Measurements from ENCODE around the gene SCO2.
"Not testable (repeated sequence)": the region's sequence is repeated elsewhere in the genome, so short reads cannot be mapped to it uniquely, and the experiment has no call there.

The SCO2 gene

GRCh38 chr22:50551160-50551752 lies 25.9 kb upstream of the SCO2 start:
- no peak for DNase-seq (ENCODE audit: low read depth)

DNA sequence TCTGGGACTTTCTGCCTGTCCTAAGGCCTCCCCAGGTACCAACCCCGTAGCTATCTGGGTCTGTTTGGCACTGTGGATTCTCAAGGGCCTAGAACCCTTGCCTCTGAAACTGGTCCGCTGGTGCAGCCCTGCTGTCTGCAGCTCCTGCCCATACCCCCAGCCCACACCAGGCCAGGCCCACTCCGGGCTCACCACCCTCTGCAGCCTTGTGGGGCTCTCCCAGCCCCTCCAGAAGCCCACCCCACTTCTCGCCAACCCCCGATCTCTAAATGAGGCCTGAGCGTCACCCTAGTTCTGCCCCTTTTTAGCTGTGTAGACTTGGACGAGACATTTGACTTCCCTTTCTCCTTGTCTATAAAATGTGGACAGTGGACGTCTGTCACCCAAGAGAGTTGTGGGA lies 25.0 kb upstream of the SCO2 start:
- no peak for DNase-seq (ENCODE audit: low read depth)

- no peak for DNase-seq (ENCODE audit: low read depth)
Observed at GRCh38 chr22:50548921-50549790, 23.8 kb upstream of the SCO2 start.

DNA sequence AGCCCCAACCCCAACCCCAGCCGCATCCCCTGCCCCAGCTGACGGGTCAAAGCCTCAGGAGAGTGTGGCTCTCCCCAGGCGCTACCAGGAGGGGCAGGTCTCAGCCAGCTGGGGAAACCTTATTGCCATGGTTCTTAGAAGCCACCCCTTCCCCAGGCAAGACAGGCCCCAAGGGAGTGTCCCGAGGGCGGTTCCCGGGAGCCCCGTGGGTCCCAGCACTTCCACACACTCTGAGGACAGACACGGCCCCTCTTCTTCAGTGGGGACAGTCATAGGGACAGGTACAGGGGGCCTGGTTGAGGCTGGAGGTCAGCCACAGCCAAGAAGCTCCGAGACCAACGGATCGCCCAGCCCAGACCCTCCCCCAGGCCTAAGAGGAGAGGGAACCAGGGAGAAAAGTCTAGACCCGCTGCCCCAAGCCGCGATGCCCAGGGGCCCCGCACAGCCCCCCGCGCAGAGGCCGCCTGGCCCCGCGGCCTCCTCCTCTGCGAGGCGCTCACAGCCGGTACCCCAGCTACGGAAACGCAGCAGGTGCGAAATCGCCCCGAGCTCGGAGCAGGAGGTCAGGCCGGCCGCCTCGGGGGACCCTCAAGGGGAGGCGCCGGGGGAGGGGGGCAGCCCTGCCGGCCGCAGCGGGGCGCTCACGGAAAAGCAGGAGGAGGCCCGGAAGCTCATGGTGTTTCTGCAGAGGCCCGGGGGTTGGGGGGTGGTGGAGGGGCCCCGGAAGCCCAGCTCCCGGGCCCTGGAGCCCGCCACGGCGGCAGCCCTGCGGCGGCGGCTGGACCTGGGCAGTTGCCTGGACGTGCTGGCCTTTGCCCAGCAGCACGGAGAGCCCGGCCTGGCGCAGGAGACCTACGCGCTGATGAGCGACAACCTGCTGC lies 22.9 kb upstream of the SCO2 start:
- DNase-seq (ENCODE audit: low read depth), result no peak

DNA sequence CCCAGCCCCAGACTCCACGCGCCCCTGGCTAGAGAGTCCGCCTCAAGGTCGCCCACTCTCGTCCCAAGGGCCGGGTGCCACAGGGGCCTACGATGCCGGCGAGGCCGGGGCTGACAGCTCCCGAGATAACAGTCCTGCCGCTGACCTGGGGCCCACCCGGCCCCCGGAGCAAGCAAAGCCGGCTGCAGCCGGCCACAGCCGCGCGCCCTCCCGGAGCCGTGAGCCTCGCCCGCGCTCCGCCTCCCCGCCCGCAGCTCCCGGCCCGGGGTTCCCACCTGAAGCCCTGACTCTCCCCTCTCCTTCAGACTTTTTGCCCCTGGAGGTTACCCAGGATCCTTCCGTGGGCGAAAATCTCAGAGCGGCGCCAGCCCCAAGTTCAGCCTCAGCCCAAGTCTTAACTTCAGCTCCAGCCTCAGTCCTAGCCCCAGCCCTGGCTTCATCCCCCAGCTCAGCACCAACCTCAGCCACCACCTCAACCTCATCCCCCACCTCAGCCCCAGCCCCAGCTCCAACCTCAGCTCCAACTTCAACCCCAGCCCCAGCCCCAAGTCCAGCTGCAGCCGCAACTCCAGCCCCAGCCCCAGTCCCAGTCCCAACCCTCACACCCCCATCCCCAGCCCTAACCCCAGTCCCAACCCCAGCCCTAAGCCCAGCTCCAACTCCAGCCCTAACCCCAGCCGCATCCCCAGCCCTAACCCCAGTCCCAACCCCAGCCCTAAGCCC lies 22.0 kb upstream of the SCO2 start:
- DNase-seq (ENCODE audit: low read depth), result no peak

- no peak for DNase-seq (ENCODE audit: low read depth)
Observed at GRCh38 chr22:50546326-50547262, 21.2 kb upstream of the SCO2 start.

DNA sequence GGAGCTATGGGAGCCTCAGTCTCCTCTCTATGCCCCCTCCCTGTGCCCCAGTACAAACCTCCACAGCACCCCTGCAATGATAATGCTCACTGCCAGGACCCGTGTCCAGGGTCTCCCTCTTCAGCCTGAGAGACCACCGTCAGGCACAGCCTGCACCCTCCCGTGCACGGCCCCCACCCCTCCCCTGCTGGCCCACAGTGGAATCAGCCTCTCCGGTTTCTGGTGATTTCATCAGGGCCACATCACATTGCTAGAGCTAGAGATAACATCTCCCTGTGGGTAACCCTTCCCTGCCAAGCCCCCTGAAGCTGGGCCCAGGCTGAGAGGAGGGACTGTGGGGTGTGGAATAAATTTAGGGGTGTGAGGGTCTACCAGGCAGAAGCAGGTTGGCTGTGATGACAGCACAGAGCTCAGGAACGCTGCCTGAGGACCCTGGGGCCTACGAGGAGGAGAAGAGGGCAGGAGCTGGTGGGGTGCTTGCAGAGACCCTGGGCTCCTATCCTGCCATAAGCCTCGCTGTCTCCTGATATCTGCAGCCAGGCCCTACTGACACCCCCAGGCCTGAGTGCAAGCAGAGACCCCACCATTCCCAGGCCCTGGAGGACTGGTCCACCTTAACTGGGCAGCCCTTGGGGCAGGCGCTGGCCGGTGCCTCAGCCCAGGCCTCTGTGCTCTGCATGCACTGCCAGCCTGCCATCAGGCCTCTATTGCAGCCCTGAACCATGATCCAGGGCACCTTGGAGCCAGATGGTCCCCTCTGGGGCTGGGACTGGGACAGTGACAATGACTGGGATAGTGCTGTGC lies 20.3 kb upstream of the SCO2 start, which contains the start of gene KLHDC7B:
Gene KLHDC7B, plus strand, starts transcription at position 378 of the 804 bp plus-strand sequence. Its CDS starts 345 bp downstream, at position 723.
- DNase-seq (ENCODE audit: low read depth), result peak; percentile 29

- no peak for DNase-seq (ENCODE audit: low read depth)
Observed at GRCh38 chr22:50544746-50545253, 19.4 kb upstream of the SCO2 start.

DNA sequence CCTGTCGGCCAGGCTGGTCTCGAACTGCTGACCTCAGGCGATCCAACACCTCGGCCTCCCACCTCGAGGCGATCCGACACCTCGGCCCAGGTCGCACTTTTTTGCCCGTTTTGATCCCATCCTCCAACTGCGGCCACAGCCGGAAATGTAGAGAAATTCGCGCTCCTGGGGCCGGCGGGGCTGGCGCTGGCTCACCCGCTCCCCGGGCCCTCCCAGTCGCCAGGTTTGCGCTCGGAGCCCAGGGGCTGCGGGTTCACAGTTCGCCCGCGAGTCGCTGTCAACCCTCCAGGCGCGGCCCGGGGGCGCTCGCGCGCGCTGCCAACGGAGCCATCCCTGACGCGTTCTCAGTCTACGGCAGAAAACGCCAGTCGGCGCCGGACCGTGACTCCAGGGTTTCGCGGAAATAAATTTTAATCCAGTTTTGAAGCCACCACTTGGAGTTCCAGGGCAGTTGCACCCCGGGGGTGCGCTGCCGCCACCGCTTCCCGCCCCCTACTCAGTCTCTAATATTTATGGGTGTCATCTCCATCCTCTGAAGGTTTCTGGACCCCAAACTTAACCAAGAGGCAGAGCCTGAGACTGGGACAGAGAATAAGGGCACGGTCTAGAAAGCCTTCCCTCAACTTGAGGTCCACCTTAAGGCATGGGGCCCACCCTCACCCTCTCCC lies 18.8 kb upstream of the SCO2 start:
- DNase-seq (ENCODE audit: low read depth), result no peak

DNA sequence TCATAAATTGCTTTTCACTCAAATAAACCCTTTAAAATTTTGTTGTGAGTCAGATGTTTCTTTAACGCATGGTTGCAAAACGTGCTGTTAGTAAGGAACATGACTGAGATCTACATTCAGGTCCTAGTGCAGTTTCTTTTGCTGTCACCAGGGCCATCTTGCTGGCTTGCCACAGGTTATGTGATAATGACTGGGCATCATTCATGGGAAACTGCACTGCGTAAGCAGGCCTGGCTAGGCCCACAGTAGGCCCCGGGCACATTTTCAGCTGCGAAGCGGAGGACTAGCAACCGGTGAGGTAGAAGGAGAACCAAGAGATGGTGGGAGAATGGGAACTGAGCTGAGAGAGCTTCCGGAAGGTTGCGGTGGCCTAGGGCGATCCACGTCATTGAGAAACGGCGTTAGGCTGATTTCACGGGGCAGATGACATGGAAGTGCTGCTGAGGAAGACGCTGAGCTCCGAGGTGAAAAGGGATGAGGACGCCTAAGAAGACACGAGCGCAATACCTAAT lies 17.1 kb upstream of the SCO2 start:
- DNase-seq (ENCODE audit: low read depth), result no peak

DNA sequence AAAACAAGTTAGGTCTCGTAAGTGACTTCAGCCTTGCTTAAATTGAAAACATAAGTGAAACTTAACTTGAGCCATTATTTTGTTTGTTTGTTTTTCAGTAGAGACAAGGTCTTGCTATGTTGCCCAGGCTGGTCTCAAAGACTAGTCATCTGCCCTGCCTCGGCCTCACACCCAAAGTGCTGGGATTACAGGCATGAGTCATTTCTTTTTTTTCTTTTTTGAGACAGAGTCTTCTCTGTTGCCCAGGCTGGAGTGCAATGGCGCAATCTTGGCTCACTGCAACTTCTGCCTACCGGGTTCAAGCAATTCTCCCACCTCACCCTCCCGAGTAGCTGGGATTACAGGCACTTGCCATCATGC lies 16.2 kb upstream of the SCO2 start:
- DNase-seq (ENCODE audit: low read depth), result peak; percentile 93

GRCh38 chr22:50540381-50540780 lies 15.0 kb upstream of the SCO2 start:
- DNase-seq (ENCODE audit: low read depth), result no peak

DNA sequence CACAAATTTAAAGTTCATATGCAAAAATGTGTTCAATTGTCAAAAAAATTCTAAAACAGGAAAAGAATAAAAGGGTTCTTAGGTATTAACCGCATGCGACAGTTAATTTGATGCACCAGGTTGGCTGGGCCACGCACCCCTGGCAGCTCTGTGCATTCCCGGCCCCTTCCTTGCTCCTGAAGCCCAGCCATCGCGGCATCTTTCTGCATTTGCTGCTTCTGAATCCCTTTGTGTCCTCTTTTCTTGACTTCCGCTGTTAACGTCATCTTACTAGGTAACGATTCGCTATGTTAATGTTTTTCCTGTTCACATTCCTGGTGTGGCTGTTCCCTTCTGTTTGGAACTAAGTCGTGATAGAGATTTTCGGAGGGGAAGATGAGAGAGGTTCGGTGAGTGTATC lies 12.4 kb upstream of the SCO2 start:
- DNase-seq (ENCODE audit: low read depth), result no peak

DNA sequence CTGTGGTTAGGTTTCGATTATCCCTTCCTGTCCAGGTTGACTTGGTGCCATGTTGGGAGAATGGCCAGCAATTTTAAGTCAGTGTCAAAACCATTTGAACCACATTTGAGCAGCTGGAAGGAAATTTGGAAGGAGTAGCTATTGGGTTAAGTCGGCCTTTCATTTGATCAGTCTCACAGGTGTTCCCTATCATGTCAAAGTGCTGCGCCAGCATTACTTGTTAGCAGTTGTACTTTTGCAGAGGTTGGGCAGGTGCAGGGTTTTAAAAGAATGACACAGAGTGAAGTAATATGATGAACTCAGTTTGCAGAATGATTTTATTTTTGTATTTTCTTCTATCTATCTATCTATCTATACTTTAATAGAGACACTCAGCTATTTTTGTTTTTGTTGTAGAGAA lies 10.8 kb upstream of the SCO2 start:
- DNase-seq (ENCODE audit: low read depth), result no peak

- no peak for DNase-seq (ENCODE audit: low read depth)
Observed at GRCh38 chr22:50535113-50535512, 9.7 kb upstream of the SCO2 start.

GRCh38 chr22:50533856-50534711 lies 8.7 kb upstream of the SCO2 start:
- not testable (repeated sequence) for DNase-seq (ENCODE audit: low read depth)

- DNase-seq (ENCODE audit: low read depth), result no peak
Observed at GRCh38 chr22:50532824-50533796, 7.7 kb upstream of the SCO2 start.

All from fibroblast of the conjunctiva (primary cell).